Measurements from ENCODE around the gene PTPRM. TPM values are rescaled to one million over a fixed set of nuclear protein-coding genes. Genes with fewer than 3 reads are reported as not detected.

PTPRM gene
- polyA plus RNA-seq, 1 of the 3 experiments (the other 2 are of a cell fraction), result 16.0 TPM

DNA sequence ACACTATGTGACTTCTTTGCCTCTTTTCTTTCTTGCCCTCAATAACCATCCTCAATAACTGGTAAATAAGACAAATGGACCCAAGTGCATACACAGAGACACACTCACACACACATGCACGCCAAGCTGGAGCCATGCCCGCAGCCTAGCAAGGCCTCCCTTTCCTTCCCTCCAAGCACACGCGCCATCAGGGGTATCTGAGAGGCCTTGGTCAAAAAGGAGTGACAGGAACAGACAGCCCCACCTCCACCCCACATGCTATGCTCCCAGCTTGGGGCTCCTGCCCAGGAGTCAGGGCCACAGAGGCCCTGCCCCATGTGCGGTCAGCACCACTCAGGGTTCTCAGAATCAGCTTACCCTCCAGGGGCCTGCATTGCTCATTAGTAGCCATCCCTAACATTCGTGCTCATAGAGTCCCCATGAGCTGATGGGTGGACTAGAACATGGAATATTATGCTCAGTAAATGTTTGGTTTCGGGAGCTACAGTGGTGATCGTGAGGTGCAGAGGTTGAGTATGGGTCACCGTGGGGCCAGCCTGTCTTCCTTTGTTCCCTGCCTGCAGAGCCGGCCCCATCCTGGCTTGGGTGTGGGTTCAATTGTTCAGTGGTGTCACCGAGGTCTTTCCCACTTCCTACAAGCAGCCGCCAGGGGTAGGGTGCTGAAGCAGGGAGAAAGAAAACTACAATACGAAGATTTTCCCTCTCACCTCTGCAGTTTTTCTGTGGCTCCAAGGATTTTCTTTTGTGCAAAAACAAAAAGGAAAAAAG lies 884.0 kb downstream of the PTPRM start:
- Histone ChIP-seq H3K9me3 (no peaks in the 10 kb centered on the region), H3K9ac (no peak overlapping the region), H4K20me1 (ENCODE audit: insufficient read depth) (no peaks in the 10 kb centered on the region), H3F3A (replicated peaks; ENCODE audit: insufficient read depth) (no peaks in the 10 kb centered on the region), H3K27me3 (ENCODE audit: insufficient read depth) (no peaks in the 10 kb centered on the region), H3K4me3 (ENCODE audit: low read depth in 2 of 2, low read length in 1 of 2) (no peak overlapping the region), H3K79me2 (ENCODE audit: insufficient read depth) (no peaks in the 10 kb centered on the region), H3K4me2 (no peak overlapping the region), H3K4me1 (ENCODE audit: control insufficient read depth in 1 of 2, insufficient read depth in 2 of 2, low read depth in 1 of 2, low read length in 1 of 2) (no peaks in the 10 kb centered on the region), H2AFZ (ENCODE audit: low read depth) (no peak overlapping the region), H3K36me3 (replicated peaks in 1 of 2; ENCODE audit: control insufficient read depth in 1 of 2, insufficient read depth in 2 of 2, low read length in 1 of 2) (no peaks in the 10 kb centered on the region), H3K9me2 (no peaks in the 10 kb centered on the region), H3K27ac (ENCODE audit: low read depth in 2 of 2, low read length in 1 of 2) (no peak overlapping the region)
- TF ChIP-seq NFIC (IDR thresholded peaks at IDR 0.05; ENCODE audit: borderline replicate concordance), result no peak
- TF ChIP-seq, protein P1, sequence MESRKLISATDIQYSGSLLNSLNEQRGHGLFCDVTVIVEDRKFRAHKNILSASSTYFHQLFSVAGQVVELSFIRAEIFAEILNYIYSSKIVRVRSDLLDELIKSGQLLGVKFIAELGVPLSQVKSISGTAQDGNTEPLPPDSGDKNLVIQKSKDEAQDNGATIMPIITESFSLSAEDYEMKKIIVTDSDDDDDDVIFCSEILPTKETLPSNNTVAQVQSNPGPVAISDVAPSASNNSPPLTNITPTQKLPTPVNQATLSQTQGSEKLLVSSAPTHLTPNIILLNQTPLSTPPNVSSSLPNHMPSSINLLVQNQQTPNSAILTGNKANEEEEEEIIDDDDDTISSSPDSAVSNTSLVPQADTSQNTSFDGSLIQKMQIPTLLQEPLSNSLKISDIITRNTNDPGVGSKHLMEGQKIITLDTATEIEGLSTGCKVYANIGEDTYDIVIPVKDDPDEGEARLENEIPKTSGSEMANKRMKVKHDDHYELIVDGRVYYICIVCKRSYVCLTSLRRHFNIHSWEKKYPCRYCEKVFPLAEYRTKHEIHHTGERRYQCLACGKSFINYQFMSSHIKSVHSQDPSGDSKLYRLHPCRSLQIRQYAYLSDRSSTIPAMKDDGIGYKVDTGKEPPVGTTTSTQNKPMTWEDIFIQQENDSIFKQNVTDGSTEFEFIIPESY (IDR thresholded peaks at IDR 0.05; ENCODE audit: borderline replicate concordance, low read depth), result no peak
- TF ChIP-seq FOXJ3 (CRISPR knock-in tag; IDR thresholded peaks at IDR 0.05), result no peak
- TF ChIP-seq GABPA (IDR thresholded peaks at IDR 0.05; ENCODE audit: low read depth), result no peak
- TF ChIP-seq FOSL2 (IDR thresholded peaks at IDR 0.05; ENCODE audit: borderline replicate concordance, low read depth), result no peak
- TF ChIP-seq, protein P2, sequence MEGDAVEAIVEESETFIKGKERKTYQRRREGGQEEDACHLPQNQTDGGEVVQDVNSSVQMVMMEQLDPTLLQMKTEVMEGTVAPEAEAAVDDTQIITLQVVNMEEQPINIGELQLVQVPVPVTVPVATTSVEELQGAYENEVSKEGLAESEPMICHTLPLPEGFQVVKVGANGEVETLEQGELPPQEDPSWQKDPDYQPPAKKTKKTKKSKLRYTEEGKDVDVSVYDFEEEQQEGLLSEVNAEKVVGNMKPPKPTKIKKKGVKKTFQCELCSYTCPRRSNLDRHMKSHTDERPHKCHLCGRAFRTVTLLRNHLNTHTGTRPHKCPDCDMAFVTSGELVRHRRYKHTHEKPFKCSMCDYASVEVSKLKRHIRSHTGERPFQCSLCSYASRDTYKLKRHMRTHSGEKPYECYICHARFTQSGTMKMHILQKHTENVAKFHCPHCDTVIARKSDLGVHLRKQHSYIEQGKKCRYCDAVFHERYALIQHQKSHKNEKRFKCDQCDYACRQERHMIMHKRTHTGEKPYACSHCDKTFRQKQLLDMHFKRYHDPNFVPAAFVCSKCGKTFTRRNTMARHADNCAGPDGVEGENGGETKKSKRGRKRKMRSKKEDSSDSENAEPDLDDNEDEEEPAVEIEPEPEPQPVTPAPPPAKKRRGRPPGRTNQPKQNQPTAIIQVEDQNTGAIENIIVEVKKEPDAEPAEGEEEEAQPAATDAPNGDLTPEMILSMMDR (IDR thresholded peaks at IDR 0.05), result no peak
- TF ChIP-seq POLR2AphosphoS5 (IDR thresholded peaks at IDR 0.05; ENCODE audit: low read depth, low read length), result no peak
- TF ChIP-seq, protein P3, sequence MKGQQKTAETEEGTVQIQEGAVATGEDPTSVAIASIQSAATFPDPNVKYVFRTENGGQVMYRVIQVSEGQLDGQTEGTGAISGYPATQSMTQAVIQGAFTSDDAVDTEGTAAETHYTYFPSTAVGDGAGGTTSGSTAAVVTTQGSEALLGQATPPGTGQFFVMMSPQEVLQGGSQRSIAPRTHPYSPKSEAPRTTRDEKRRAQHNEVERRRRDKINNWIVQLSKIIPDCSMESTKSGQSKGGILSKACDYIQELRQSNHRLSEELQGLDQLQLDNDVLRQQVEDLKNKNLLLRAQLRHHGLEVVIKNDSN (IDR thresholded peaks at IDR 0.05; ENCODE audit: borderline replicate concordance, low read depth), result no peak
- no peak for TF ChIP-seq YY1 (IDR thresholded peaks at IDR 0.05; ENCODE audit: low read depth)
- TF ChIP-seq, protein P4, sequence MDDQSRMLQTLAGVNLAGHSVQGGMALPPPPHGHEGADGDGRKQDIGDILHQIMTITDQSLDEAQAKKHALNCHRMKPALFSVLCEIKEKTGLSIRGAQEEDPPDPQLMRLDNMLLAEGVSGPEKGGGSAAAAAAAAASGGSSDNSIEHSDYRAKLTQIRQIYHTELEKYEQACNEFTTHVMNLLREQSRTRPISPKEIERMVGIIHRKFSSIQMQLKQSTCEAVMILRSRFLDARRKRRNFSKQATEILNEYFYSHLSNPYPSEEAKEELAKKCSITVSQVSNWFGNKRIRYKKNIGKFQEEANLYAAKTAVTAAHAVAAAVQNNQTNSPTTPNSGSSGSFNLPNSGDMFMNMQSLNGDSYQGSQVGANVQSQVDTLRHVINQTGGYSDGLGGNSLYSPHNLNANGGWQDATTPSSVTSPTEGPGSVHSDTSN (IDR thresholded peaks at IDR 0.05), result no peak
- TF ChIP-seq RXRA (IDR thresholded peaks at IDR 0.05; ENCODE audit: borderline replicate concordance, low read depth), result no peak
- TF ChIP-seq FOXM1 (IDR thresholded peaks at IDR 0.05; ENCODE audit: low read depth), result no peak
- no peak for TF ChIP-seq TAF1 (IDR thresholded peaks at IDR 0.05; ENCODE audit: borderline replicate concordance, low read depth, low read length)
- ChIA-PET POLR2A (no interaction called here), CTCF (interaction anchor here (0.6 to 1.7 kb wide), 4 partner anchors 19 to 28 kb away, joined by 3 to 5 read pairs (median 4); no protein-coding TSS in a partner anchor)
- WGBS (ENCODE audit: low lambda C conversion rate), result 71% methylated on average over 13 of the region's 13 CpGs
- DNase-seq, result no peak
